ENCODE measurements around the gene RAD51AP1.

GRCh38 chr12:4538207-4539160 lies at the start of gene RAD51AP1:
- TF ChIP-seq, protein P1, sequence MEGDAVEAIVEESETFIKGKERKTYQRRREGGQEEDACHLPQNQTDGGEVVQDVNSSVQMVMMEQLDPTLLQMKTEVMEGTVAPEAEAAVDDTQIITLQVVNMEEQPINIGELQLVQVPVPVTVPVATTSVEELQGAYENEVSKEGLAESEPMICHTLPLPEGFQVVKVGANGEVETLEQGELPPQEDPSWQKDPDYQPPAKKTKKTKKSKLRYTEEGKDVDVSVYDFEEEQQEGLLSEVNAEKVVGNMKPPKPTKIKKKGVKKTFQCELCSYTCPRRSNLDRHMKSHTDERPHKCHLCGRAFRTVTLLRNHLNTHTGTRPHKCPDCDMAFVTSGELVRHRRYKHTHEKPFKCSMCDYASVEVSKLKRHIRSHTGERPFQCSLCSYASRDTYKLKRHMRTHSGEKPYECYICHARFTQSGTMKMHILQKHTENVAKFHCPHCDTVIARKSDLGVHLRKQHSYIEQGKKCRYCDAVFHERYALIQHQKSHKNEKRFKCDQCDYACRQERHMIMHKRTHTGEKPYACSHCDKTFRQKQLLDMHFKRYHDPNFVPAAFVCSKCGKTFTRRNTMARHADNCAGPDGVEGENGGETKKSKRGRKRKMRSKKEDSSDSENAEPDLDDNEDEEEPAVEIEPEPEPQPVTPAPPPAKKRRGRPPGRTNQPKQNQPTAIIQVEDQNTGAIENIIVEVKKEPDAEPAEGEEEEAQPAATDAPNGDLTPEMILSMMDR (conservative IDR thresholded peaks at IDR 0.05; ENCODE audit: low read length): no peak
- TF ChIP-seq EZH2phosphoT487 (IDR thresholded peaks at IDR 0.05; ENCODE audit: borderline replicate concordance, low read depth, low read length): no peak
